Panc1 (cell line): ENCODE results near the gene PER3. TPM values are rescaled to one million over a fixed set of nuclear protein-coding genes. Genes with fewer than 3 reads are reported as not detected.

ENCODE experiments used
- ATAC-seq: fragments of 200-7000 bp; cut with Tn5 transposase; 2 replicates; pipeline ENCODE4 v1.9.1; 2020; ENCODE audit warnings: mild to moderate bottlenecking, moderate library complexity
- BruUV-seq: library from RNA; stranded (reverse); fragments of 400-500 nt; replicated peaks from 2 replicates; lab custom pipeline; 2021; lab: Mats Ljungman, UMichigan
- CTCF ChIA-PET: fragments of 300-600 bp; sonication (Branson Sonifier 250); formaldehyde crosslinking; loops from one replicate; lab custom pipeline; 2022; ENCODE audit warnings: antibody characterized with exemption; lab: Charles Lee
- POLR2A ChIA-PET: fragments of 300-600 bp; sonication (Branson Sonifier 250); formaldehyde crosslinking; loops from one replicate; lab custom pipeline; 2022; ENCODE audit warnings: antibody characterized with exemption; lab: Charles Lee
- DNase-seq: peaks from one replicate; pipeline ENCODE4 v3.0.0-alpha.2; 2010; ENCODE audit warnings: low read depth, low spot score
- H3K27ac ChIP-seq: 2 replicates; pipeline ENCODE4 v1.5.1; 2011; ENCODE audit warnings: mild to moderate bottlenecking, low read length, inconsistent platforms
- H3K27me3 ChIP-seq: fragments of 200-500 bp; sonication (Bioruptor generic); 2 replicates; pipeline ENCODE4 v1.6.0; 2014; ENCODE audit warnings: low read length, inconsistent platforms; ENCODE audit not compliant: control insufficient read depth, insufficient read depth
- H3K36me3 ChIP-seq: fragments of 200-500 bp; sonication (Bioruptor generic); 2 replicates; pipeline ENCODE4 v1.5.1; 2014; ENCODE audit warnings: inconsistent platforms, mild to moderate bottlenecking, low read length, moderate library complexity; ENCODE audit not compliant: control insufficient read depth, insufficient read depth
- H3K4me1 ChIP-seq: 2 replicates; pipeline ENCODE4 v1.5.1; 2011; ENCODE audit warnings: inconsistent platforms, mild to moderate bottlenecking, low read length, moderate library complexity; ENCODE audit not compliant: control insufficient read depth, insufficient read depth
- H3K4me3 ChIP-seq, 2 experiments: 2 replicates each; pipeline ENCODE4 v1.5.1; 2011 to 2012; ENCODE audit warnings: low read depth in 2 of 2, low read length in 2 of 2, mild to moderate bottlenecking in 2 of 2, inconsistent platforms in 1 of 2, moderate library complexity in 1 of 2
- H3K9me3 ChIP-seq: fragments of 200-500 bp; sonication (Bioruptor generic); 2 replicates; pipeline ENCODE4 v1.5.1; 2014; ENCODE audit warnings: low read depth, mild to moderate bottlenecking, inconsistent platforms, low read length, moderate library complexity; ENCODE audit not compliant: control insufficient read depth, insufficient read depth
- POLR2AphosphoS5 ChIP-seq: IDR thresholded peaks from 2 replicates; pipeline ENCODE4 v1.6.1; 2012; ENCODE audit warnings: mild to moderate bottlenecking, low read depth, low read length, moderate library complexity
- REST ChIP-seq, 2 experiments: IDR thresholded peaks; 2 replicates each; pipeline ENCODE4 v1.6.1; 2011 to 2012; ENCODE audit warnings: low read depth in 2 of 2, control low read depth in 1 of 2, low read length in 1 of 2, mild to moderate bottlenecking in 1 of 2, moderate library complexity in 1 of 2; ENCODE audit not compliant: insufficient read depth in 1 of 2
- SIN3A ChIP-seq: IDR thresholded peaks from 2 replicates; pipeline ENCODE4 v1.6.1; 2012; ENCODE audit warnings: low read depth, mild to moderate bottlenecking, low read length, moderate library complexity, borderline replicate concordance; ENCODE audit not compliant: insufficient read depth
- TCF7L2 ChIP-seq: IDR thresholded peaks from 2 replicates; pipeline ENCODE4 v1.6.1; 2011; ENCODE audit warnings: mild to moderate bottlenecking, low read depth, low read length, inconsistent platforms
- in situ Hi-C: cut with HindIII; loops from 2 replicates; pipeline ENCODE4 v1.10.0; 2016; ENCODE audit warnings: low sequenced_read_pairs, low pct_unique_long_range_greater_than_20kb
- intact Hi-C: fragments of 100-400 bp; cut with micrococcal nuclease; formaldehyde crosslinking; loops from one replicate; pipeline ENCODE4 v1.10.0; 2022; ENCODE audit not compliant: unreplicated experiment
- total RNA-seq: library from RNA; stranded (reverse); gene quantifications from one replicate; pipeline ENCODE4 v1.2.1, GENCODE V29; 2021; ENCODE audit not compliant: unreplicated experiment
- TF ChIP-seq, protein P1 (sequence below): fragments of 450-650 bp; IDR thresholded peaks from 2 replicates; pipeline ENCODE4 v1.5.1; 2017; ENCODE audit warnings: mild to moderate bottlenecking

Gene PER3
- total RNA-seq, 1 experiment from 2014 or later: 17.0 TPM

DNA sequence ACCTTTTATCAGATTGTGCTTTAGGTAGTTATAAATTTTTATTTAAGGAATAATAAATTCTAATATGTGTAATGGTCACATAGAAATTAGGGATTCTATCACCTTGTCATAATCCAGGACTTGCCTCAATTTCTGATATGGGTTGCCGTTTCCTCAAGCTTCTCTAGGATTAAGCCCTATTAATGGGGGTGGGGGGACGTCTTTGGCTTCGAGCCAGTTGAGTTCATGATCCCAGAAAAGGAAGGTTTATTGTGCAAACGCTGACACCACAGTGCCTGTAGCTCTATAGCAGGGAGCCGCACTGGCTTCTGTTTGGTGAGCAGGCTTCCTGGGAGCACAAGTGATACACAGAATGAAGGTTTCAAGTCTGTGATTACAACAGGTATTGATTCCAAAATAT, 35.0 kb upstream of the PER3 start:
- in situ Hi-C loops: no loop called here
- no peak for ATAC-seq
- Histone ChIP-seq H3K36me3 (no peaks in the 10 kb centered on the region), H3K27me3 (no peaks in the 10 kb centered on the region), H3K27ac (no peak overlapping the region), H3K4me3 (no peak overlapping the region), H3K4me1 (peaks cover 3% of the 10 kb centered on the region; the same call in 1 of the 2 replicates), H3K9me3 (no peaks in the 10 kb centered on the region)
- BruUV-seq: no TSS peak
- CTCF ChIA-PET: interaction anchor here (0.6 to 1.8 kb wide), 3 partner anchors 52 to 82 kb away, joined by 3 to 7 read pairs (median 4); no protein-coding TSS in a partner anchor
- no peak for DNase-seq
- TF ChIP-seq TCF7L2: no peak
- TF ChIP-seq REST (IDR thresholded peaks at IDR 0.05; ENCODE audit: insufficient read depth in 1 of 2, low read depth in 2 of 2, low read length in 1 of 2): no peak
- TF ChIP-seq SIN3A: no peak
- TF ChIP-seq, protein P1, sequence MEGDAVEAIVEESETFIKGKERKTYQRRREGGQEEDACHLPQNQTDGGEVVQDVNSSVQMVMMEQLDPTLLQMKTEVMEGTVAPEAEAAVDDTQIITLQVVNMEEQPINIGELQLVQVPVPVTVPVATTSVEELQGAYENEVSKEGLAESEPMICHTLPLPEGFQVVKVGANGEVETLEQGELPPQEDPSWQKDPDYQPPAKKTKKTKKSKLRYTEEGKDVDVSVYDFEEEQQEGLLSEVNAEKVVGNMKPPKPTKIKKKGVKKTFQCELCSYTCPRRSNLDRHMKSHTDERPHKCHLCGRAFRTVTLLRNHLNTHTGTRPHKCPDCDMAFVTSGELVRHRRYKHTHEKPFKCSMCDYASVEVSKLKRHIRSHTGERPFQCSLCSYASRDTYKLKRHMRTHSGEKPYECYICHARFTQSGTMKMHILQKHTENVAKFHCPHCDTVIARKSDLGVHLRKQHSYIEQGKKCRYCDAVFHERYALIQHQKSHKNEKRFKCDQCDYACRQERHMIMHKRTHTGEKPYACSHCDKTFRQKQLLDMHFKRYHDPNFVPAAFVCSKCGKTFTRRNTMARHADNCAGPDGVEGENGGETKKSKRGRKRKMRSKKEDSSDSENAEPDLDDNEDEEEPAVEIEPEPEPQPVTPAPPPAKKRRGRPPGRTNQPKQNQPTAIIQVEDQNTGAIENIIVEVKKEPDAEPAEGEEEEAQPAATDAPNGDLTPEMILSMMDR: no peak
- no peak for TF ChIP-seq POLR2AphosphoS5
- intact Hi-C loops: no loop called here
- POLR2A ChIA-PET: interaction anchor here (0.6 kb wide), 1 partner anchor 70 kb away, joined by 3 read pairs; no protein-coding TSS in a partner anchor

- no peaks in the 10 kb centered on the region for H3K27me3 ChIP-seq
- intact Hi-C loops (no loop called here), in situ Hi-C loops (no loop called here)
- ChIA-PET CTCF (interaction anchor here (5.3 kb wide), 1 partner anchor 84 kb away, joined by 135 read pairs; no protein-coding TSS in a partner anchor), POLR2A (no interaction called here)
- DNase-seq: no peak
- no peaks in the 10 kb centered on the region for H3K9me3 ChIP-seq
- ATAC-seq: no peak
- no TSS peak for BruUV-seq
- H3K4me3 ChIP-seq: no peak overlapping the region
- H3K4me1 ChIP-seq: peaks cover 3% of the 10 kb centered on the region; the same call in 1 of the 2 replicates
- H3K27ac ChIP-seq: no peak overlapping the region
- H3K36me3 ChIP-seq: no peaks in the 10 kb centered on the region
- TF ChIP-seq TCF7L2 (no peak), POLR2AphosphoS5 (no peak), SIN3A (no peak), REST (IDR thresholded peaks at IDR 0.05; ENCODE audit: insufficient read depth in 1 of 2, low read depth in 2 of 2, low read length in 1 of 2) (no peak)
- TF ChIP-seq, protein P1: no peak
These were observed 32.9 kb upstream of the PER3 start for GRCh38 chr1:7751174-7751573.
